Peyer's patch (tissue), 4 donors: ENCODE measurements around the gene STK36.

Experiments
- POLR2A ChIP-seq, 2 donors: fragments of 450-650 bp; IDR thresholded peaks; one replicate each; pipeline ENCODE4 v1.5.1; 2017; ENCODE audit warnings: antibody characterized with exemption in 2 of 2, mild to moderate bottlenecking in 2 of 2, moderate library complexity in 2 of 2
- TF ChIP-seq, protein P1 (sequence below), 6 experiments: fragments of 450-650 bp in 4 of 6; fragments of 200-600 bp in 2 of 6; sonication (generic) in 1 of 6; IDR thresholded peaks; one replicate each; pipeline ENCODE4 v1.5.1; 2017 to 2019; ENCODE audit warnings: antibody characterized with exemption in 6 of 6, mild to moderate bottlenecking in 3 of 6, moderate library complexity in 1 of 6

DNA sequence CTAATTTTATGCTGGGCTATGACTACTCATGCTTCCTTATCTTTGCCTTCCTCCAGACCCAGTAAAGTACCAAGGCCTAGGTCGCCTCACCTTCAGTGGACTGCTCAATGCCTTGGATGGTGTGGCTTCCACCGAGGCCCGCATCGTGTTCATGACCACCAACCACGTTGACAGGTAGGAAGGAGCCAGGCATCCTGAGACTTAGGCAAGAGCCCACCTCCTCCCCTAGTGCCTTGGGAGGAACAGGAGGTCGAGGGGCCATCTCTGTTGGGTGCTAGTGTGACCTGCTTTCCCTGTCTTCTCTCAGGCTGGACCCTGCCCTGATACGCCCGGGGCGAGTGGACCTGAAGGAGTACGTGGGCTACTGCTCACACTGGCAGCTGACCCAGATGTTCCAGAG, 9.1 kb upstream of the STK36 start:
- TF ChIP-seq, protein P1, sequence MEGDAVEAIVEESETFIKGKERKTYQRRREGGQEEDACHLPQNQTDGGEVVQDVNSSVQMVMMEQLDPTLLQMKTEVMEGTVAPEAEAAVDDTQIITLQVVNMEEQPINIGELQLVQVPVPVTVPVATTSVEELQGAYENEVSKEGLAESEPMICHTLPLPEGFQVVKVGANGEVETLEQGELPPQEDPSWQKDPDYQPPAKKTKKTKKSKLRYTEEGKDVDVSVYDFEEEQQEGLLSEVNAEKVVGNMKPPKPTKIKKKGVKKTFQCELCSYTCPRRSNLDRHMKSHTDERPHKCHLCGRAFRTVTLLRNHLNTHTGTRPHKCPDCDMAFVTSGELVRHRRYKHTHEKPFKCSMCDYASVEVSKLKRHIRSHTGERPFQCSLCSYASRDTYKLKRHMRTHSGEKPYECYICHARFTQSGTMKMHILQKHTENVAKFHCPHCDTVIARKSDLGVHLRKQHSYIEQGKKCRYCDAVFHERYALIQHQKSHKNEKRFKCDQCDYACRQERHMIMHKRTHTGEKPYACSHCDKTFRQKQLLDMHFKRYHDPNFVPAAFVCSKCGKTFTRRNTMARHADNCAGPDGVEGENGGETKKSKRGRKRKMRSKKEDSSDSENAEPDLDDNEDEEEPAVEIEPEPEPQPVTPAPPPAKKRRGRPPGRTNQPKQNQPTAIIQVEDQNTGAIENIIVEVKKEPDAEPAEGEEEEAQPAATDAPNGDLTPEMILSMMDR (IDR thresholded peaks at IDR 0.05), result no peak
- TF ChIP-seq POLR2A (IDR thresholded peaks at IDR 0.05), result no peak
